Activated naive CD4-positive, alpha-beta T cell (primary cell): ENCODE measurements around the gene NDUFA11.
"Not testable (repeated sequence)": the region's sequence is repeated elsewhere in the genome, so short reads cannot be mapped to it uniquely, and the experiment has no call there.

Experiments used
- DNase-seq, 4 experiments: peaks; one replicate each; lab custom pipeline; 2025; lab: John Stamatoyannopoulos, UW

NDUFA11 gene

GRCh38 chr19:5857203-5858081 is 46.1 kb downstream of the NDUFA11 start:
- no peak for DNase-seq

GRCh38 chr19:5855151-5855550 is 48.4 kb downstream of the NDUFA11 start:
- DNase-seq: not testable (repeated sequence)

- not testable (repeated sequence) for DNase-seq
These were observed 49.5 kb downstream of the NDUFA11 start for GRCh38 chr19:5854121-5854520.

- no peak for DNase-seq
These were observed 52.3 kb downstream of the NDUFA11 start, which contains the start of gene FUT3 for GRCh38 chr19:5851302-5851701. Gene FUT3 (minus strand): TSS chr19:5851449.

- no peak for DNase-seq
These were observed 52.8 kb downstream of the NDUFA11 start for GRCh38 chr19:5850743-5851293.

GRCh38 chr19:5850189-5850588 is 53.4 kb downstream of the NDUFA11 start:
- no peak for DNase-seq

GRCh38 chr19:5848621-5849020 is 55.0 kb downstream of the NDUFA11 start:
- DNase-seq: not testable (repeated sequence)

GRCh38 chr19:5847846-5848245 is 55.7 kb downstream of the NDUFA11 start:
- DNase-seq: not testable (repeated sequence)
